GM15510 (cell line): ENCODE data around the gene HTD2.

ENCODE experiments used
- POLR2A ChIP-seq: IDR thresholded peaks from 3 replicates; pipeline ENCODE4 v1.6.1; 2011; ENCODE audit warnings: borderline replicate concordance; ENCODE audit not compliant: insufficient read length; ENCODE audit errors: extremely low read depth

HTD2 gene

DNA sequence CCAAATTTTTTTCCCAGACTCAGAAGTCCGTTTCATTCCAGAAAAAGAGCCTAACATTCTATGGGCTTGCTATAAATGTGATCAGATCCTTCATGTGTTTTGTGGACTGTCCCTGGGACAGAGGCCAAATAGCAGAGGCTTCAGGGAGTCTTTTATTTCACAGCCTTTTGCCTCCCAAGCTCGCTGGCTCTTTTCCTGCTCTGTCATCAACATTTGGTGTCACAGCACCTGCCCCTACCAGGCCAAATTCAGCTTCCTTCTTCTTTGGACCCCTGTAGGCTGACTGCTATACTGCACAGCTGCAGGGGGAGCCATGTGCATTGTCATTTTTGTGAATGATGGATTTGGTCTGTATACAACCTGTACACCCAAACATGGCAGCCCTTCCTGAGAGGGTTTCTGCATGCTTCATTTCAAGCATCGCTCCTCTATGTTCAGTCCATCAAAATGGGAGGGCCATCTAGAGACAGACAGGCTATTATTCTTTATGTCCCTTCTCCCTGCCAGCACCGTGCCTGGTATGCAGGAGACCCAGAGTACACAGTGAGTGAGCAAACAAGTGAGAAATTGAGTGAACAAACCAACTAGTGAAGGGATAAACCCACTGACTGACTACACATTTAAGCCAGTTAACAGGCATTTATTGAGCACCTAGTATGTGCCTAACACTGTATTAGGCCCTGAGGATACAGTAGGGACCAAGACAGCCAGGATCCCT is 18.1 kb upstream of the HTD2 start:
- no peak for TF ChIP-seq POLR2A

DNA sequence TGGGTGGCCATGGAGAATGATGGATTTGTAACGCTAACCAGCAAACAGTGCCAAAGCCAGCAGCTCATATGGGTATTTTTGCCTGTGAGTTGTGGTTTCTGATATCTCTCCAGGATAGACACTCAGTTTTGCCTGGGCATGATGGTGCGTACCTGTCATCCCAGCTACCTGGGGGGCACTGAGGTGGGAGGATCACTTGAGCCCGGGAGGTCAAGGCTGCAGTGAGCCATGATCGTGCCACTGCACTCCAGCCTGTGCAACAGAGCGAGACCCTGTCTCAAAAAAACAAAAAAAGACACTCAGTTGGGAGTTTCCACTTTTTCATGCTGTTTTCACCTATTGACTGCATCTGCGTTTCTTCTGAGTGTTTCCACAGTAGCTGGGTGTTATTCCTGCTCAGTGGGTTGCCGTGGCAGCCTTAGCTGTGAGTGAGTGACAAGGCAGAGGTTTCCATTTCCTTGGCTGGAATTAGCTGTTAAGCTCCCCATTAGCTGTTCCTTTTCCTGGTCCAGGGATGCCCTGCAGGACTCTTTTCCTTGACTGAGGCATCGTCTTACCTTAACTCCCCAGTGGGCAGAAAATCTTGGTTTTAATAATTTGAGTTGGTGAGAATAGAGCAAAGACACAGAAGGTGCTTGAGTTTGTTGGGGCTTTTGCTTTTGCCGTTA is 14.5 kb upstream of the HTD2 start:
- no peak for TF ChIP-seq POLR2A

DNA sequence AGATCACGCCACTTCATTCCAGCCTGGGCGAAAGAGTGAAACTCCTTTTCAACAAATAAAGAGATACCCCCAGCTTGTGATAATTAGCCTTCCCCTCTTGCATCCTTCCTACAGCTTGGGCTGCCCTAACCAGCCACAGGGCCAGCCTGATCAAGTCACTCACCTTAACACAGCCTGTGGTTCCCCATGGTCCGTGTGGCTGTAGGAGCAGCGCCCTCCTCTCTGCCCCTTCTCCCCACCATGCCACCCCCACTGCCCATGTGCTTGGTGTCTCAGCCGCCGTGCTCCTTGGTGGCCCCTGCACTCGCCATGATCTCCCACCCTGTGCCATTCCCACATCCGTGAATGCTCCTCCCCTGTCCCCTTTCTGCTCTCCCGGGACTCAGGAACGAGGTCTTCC is 13.5 kb upstream of the HTD2 start:
- TF ChIP-seq POLR2A, result no peak

DNA sequence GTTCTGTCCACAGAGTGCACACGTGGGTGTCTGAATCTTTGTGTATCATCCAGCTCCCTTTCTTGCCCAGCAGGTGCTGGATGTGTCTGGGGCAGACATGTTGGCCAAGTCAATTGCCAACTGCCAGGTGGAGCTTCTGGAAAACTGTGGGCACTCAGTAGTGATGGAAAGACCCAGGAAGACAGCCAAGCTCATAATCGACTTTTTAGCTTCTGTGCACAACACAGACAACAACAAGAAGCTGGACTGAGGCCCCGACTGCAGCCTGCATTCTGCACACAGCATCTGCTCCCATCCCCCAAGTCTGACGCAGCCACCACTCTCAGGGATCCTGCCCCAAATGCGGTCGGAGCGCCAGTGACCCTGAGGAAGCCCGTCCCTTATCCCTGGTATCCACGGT is 12.8 kb upstream of the HTD2 start:
- no peak for TF ChIP-seq POLR2A

DNA sequence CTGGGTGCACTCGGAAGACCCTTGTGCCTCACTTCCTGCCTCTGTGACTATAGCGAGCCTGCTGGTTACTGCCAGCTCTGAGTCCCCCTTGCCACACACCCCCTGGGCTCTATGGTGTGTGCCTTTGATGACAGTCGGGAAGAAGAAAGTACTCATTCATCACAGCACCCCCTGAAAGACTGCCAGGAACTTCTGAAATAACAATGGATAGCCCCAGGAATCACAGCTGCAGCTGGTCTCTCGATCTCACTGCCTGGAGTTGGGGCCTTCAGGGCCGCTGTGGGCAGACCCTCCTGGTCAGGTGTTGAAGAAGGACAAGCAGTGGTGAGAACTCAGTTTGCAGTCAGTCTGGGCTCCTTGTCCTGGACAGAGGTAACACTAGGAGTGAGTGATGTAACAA is 10.1 kb upstream of the HTD2 start:
- TF ChIP-seq POLR2A, result no peak

- TF ChIP-seq POLR2A, result no peak
These were observed 9.5 kb upstream of the HTD2 start for GRCh38 chr3:58296843-58297242.

DNA sequence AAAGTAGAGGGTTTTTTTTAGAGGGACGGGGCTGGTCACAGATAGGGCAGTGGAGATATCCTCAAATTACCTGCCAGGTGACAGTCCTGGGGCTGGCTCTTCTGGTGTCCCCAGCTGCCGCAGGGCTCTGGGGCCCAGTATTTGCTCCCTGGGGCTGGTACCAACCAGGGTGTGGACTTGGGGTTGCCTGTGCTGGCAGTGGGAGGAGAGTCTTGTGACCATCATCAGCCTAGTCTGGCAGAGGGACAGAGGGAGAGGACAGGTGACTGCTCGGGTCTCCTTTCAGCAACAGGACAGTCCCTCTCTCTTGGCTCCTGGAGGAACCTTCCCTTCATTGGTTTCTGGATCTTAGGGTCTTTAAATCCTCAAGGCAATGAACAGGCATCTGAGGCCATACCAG is 8.1 kb upstream of the HTD2 start:
- TF ChIP-seq POLR2A, result no peak

- no peak for TF ChIP-seq POLR2A
These were observed 7.2 kb upstream of the HTD2 start for GRCh38 chr3:58299075-58299474.

- TF ChIP-seq POLR2A, result no peak
These were observed 6.3 kb upstream of the HTD2 start for GRCh38 chr3:58299839-58300516.

DNA sequence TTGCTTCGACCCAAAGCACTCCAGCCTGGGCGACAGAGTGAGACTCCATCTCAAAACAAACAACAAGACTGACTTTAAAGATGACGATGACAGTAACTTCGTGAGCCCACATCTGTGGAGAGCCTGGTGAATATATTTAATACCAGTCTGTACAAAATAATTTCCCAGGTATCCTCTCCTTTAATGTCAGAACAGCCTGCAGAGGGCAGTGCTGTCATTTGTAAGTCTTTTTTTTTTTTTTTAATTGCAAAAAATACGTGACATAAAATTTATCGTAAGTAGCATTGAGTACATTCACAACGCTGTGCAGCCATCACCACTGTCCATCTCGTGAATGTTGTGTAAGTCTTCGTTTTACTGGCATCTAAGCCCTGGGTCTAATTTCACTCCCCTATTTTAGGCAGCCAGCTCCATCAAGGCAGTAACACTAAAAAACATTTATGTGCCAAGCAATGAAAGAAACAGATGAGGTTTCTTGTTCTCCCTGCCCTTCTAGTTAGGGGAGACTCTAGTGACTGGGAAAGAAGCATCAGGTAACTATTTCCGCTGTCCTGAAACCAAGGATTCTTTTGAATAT is 1.4 kb downstream of the HTD2 start:
- TF ChIP-seq POLR2A, result no peak

DNA sequence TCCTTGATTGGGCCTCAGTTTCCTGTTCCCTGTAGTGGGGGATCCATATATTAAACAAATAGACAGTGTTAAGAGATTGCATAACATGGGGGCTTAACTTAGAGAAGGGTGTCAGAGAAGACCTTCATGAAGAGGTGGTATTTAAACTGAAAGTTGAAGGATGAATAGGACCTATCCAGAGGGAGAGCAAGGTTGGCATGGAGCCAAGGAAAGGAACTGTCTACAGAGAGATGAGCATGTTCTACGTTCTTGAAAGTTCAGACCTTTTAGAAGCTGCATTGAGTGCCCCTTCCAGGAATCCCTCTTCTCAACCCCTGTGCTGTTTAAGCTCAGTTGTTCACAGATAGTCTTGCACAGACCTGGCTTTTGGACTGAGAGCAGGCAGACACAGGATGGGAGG is 2.4 kb downstream of the HTD2 start:
- no peak for TF ChIP-seq POLR2A

- TF ChIP-seq POLR2A, result no peak
These were observed 11.5 kb downstream of the HTD2 start for GRCh38 chr3:58317811-58318210.

DNA sequence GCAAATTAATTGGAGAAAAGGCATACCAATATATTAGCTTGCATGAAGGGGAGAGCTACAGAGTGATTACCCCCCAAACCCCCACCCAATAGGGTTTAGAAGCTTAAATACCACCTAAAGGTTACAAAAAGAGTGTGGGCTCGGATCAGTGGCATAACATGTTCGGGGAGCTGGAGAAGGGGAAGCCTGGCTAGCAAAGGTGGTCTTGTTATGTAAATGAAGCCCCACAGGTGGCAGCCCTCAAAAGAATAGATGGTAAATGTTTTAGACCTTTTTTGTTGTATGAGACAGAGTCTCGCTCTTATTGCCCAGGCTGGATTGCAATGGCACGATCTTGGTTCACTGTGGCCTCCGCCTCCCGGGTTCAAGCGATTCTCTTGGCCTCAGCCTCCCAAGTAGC is 15.5 kb downstream of the HTD2 start:
- no peak for TF ChIP-seq POLR2A

DNA sequence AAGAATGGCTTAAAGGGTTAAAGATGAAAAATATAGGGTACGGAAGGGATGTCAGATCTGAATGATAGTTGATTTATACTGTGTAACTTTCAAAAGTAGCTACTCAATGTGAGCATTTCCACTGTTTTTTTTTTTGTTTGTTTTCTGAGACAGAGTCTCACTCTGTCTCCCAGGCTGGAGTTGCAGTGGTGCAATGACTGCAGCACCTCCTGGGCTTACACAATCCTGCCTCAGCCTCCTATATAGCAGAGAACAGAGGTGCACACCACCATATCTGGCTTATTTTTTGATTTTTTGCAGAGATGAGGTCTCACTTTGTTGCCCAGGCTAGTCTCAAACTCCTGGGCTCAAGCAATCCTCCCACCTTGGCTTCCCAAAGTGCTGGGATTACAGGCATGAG is 16.5 kb downstream of the HTD2 start:
- no peak for TF ChIP-seq POLR2A
